GM21723 (cell line): ENCODE data around the gene CNTN4.

Experiments used
- ATAC-seq: cut with Tn5 transposase; IDR thresholded peaks from one replicate; pipeline ENCODE4 v1.9.1; 2021; ENCODE audit warnings: mild to moderate bottlenecking, moderate library complexity; ENCODE audit not compliant: unreplicated experiment

CNTN4 gene

DNA sequence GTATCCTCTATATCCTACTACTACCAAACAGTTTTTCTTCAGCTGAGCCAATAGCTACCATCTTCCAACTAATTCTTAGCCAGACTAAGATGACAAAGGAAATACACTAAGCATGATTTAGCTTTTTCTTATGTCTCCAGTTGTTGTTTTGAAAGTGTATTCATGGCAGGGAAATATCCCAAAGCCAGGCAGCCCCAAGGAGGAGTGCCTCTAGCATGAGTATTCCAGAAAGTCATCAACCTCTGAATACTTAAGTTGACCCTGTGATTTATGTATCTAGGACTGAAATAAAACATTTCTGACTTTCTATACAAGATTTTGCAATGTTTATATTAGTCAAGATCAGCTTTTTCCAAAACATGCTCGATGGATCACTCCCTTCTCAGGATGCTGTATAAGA, 562.4 kb downstream of the CNTN4 start:
- ATAC-seq: no peak

DNA sequence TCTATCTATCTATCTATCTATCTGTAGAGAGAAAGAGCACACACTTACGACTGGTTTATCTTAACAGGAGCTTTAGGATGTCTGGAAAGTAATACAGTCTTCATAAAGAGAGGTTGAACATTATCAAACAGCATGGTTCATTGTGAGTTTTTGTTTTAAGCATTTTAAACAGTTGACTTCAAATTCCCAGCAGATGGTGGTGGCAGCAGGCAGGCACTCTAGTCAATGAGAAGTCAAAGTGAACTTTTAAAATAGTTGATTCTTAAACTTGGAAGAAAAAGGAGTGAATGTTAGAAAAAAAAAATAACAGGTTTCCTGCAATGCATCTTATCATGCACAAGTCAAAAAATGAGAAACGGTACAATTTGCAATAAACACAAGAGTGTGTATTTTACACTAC, 578.8 kb downstream of the CNTN4 start:
- no peak for ATAC-seq

DNA sequence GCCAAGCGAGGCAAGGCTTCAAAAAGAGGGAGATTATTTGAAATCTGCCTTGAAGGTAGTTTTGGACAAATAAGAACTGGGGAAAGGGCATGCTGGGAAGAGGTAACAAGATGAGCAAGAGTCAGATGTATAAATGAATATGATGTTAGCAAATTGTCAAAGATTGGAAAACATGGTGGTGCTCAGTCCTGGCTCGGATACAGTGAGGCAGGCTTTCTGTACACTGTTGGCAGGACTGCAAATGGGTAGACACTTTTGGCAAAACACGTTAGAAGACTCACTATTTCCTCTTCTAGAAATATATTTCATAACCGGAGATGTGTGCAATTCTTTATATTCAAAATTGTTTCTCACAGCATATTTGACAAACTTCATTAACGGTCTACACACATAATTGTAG, 581.6 kb downstream of the CNTN4 start:
- ATAC-seq: no peak

DNA sequence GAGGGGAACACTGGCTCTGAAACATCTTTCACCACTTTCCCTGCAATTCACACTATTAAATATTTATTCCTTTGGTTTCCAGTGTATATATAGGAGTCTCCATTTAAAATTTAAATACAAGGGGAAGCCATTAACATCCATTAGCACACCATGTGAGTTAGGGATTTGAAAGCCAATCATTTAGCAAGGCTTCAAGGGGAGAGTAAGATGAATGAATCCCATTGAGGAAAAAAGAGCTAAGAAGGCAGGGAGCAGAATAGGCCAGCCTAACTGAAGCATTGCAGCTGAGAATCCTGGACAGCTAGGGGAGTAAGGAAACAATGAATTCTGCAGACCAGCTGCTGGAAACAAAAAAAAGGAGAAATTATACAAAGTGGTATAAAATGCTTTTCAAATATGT, 585.4 kb downstream of the CNTN4 start:
- ATAC-seq: no peak

DNA sequence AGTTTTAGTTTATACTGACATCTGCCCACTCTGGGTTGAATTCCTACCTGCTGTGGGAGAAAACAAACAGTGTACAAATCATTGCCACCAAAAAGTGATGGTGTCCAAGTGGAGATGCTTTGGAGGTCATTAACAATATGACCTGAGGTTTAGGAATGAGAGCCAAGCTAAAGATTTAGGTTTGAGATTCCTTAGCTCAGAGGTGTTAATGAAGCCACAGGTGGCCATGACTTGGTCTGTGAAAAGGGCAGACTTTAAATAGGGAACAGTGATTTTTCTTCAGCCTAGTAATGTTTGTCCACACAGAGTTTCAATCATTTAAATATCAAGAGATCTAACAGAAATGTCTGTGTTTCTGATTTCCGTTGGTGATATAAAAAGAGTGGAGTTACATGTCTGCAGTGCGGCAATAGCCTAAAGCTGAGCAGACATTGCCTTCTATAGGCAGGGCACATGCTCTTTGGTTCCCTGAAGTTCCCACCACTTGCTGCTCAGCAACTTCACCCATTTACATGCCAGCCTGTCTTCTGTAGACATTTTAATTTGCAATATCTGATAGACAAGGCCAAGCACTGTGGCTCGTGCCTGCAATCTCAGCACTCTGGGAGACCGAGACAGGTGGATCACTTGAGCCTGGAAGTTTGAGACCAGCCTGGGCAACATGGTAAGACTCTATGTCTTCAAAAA, 588.3 kb downstream of the CNTN4 start:
- ATAC-seq: no peak

DNA sequence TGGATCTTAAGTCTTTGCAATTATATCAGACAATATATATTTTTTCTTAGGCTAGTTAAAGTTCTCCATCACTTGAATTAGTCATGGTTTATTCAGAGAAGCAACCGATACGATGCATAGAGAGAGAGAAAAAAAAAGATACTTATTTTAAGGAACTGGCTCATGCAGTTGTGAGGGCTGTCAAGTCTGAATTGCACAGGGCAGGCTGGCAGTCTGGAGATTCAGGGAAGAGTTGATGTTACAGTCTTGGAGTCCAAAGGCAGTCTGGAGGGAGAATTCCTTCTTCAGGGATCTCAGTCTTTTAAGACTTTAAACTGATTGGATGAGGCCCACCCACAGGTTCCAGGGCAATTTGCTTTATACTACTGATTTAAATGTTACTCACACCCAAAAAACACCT, 598.9 kb downstream of the CNTN4 start:
- ATAC-seq: no peak

DNA sequence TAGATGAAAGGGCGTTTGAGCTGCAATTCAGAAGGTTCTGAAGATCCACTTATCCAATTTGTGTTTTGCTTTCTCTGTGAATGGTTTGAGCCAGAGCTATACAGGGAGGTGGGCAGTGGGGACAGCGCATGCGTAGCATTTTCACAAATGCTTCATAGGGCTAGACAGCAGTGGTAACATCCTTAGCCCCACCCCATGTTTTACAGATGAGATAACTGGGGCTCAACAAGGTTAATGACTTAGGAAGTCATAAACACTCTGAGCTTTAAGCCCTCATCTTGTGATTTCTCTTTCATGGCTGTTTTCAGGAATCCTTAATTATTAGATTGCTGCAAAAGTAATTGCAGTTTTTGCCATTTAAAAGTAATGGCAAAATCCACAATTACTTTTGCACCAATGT, 602.8 kb downstream of the CNTN4 start:
- ATAC-seq: no peak

DNA sequence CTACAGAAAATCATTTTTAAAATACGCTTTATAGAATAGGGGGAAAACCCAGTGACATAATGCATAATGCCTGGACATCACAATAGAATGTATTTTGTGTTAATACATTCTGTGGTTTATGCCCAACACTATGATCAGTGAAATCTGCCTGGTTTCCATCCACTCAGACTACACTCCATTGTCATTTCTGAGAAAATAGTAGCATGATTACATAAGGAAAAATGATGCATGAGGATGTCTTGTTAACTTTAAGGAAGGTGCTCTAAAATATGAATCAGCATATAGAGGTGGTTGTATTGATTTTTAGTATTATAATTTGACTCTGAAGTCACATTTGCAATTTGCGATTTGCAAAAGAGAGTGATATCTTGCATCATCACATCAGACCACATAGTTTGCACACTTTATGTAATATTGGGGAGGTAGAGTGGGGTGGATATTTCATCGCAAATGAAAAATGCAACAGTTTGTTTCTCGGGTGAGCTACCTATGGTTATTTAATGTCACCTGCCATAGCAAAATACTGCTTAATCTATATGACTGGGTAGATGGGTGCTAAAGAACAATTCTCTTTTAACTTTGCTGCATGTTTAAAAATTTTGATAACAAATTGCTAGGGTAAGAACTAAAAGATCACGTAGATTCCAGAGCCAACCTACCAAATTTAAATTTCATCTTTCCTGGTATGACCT, 607.6 kb downstream of the CNTN4 start:
- ATAC-seq: no peak

DNA sequence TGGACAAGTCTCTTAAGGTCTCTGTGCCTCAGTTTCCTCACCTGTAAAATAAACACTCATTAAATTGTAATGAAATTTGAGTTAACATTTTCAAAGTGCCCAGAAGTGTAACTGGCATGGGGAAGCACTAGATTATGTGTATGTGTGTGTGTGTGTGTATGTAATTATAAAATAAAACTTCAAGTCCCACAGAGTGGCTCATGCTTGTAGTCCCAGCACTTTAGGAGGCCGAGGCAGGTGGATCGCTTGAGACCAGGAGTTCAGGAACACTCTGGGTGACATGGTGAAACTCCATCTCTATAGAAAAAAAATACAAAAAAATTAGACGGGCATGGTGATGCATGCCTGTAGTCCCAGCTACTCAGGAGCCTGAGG, 608.2 kb downstream of the CNTN4 start:
- ATAC-seq: no peak

DNA sequence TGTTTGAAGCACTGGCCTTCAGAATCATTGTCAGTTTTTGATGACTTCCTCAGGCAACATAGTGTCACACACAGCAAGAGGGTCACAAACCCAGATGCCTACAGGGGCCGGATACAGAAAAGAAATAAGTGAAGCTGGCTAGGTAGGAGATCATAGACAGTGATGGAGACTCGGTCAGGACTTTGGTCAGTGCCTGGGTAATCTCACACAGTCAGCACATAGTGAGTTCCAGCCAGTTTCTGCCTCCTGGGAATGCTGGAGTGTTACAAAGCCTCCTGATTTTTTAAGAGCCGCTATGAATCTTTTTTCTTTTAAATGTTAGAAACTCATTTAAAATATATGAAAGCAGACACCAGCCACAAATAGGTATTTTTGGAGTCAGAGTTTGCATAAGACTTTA, 612.4 kb downstream of the CNTN4 start:
- no peak for ATAC-seq

DNA sequence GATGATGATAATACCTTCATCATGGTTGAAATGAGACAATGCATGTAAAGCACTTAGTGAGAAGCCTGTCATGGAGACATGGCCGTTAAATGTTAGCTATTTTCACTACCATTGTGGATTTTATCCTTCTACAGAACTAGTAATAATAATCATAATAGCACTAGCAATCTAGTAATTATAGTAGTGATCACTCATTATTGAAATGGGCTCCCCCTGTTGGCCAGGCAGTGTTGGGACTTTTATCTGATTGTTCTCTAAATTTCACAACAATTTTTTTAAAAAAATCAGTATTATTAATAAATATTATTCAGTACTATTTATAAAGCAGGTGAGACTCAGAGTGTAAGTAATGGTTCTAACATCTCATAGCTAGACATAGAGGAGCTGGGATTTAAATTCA, 615.3 kb downstream of the CNTN4 start:
- no peak for ATAC-seq

DNA sequence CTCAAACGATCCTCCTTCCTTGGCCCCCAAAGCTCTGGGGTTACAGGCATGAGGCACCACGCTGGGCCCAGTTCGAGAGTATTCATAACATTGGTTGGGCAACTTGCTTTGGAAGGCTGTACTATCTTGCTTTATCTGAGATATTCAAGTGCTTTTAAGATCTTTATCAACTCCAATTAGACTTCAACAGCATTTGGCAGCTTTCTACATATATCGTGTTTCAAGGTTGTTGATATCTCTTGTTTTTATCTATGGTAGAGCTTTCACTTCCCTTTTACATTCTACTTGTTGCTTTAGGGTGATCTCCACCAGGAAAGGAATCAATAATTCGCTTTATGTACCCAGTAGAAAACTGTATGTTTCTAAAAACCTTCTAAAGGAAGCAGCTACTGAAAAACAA, 616.2 kb downstream of the CNTN4 start:
- ATAC-seq: no peak

DNA sequence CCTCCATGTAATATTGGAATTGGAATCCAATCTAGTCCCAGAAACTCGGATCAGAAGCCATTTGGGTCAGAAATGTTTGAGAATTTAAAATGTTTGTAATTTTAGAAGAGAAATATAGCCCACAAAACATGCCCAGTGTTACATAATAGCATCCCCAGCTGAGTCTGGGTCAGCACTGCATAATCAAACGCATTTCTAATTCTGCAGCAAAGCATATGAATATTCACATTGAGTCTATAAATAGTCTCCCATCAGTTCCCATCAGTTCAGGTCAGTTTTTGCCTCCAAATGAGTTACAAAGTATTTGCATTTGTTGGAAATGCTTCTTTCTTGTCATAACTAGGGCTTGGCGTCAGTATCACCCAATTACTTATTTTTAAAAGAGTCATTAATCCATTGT, 628.4 kb downstream of the CNTN4 start:
- no peak for ATAC-seq

DNA sequence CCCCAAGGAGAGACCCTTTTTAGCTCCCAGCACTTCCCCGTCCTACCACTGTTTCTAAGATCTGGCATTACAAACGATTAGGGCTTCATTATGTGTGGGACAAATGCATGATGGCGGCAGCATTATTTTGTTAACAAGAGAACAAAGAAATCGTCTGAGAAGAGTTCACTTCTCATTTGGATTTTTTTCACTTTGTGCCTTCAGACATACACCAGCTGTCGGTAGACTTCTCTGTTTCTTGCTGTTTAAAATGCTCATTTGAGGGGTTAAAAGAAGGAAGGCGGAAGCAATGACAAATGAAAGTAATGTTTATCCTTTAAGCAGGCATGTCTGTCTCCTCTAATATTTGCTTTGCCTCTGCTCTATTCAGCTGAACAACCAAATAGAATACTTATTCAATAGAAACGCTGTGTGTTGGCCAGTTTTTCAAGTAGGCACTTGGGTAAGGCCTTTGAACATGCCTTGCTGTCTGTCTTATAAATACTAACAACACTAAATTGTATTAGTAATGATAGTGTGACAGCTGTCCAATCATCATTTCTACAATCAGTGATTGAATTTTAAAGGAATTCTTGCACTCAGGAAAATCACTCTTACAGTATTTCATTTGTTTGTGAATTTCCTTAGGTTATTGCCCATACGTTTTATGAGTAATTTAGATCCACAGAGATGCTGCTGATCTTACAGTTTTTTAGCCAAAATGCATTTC, 629.1 kb downstream of the CNTN4 start:
- ATAC-seq: no peak

DNA sequence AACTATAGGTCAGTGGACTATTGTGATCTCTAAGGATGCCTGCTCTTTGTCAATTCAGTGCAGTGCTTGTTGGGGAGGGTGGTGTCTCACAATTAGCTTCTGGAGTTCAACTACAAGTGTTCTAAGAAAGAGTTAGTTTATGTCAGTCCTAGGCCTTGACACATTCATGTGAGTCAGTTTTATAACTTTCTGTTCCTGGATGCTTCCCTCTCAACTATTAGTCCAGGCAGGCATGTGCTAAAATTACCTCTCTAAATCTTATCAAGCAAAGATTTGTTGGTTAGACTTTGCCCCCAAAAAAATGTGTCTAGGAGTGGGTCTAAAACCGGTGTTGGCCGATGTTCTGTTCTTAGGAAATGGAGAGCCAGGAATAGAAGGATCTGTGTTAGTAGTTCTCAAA, 633.2 kb downstream of the CNTN4 start:
- no peak for ATAC-seq

DNA sequence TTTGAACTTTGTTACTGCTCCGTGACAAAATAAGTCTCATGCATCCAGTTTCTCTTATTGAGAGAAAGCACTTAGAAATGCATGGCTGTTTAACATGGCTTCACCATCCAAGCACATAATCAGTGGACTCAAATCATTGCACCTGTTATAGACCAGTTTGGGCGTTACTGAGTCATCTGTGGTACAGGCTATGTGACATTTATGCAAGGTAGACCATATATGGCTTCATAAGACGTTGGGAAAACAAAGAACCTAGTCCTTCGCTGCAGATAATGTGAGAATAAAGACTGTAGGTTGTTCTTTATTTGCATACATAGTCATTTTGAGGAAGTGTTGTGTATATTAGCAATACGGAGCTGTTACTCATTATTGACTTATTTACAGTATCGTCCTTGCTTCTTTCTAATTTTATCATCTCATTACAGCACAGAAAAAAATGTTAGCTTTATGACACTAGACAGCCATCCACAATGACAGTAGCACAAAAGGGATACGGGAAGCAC, 636.8 kb downstream of the CNTN4 start:
- ATAC-seq: no peak

DNA sequence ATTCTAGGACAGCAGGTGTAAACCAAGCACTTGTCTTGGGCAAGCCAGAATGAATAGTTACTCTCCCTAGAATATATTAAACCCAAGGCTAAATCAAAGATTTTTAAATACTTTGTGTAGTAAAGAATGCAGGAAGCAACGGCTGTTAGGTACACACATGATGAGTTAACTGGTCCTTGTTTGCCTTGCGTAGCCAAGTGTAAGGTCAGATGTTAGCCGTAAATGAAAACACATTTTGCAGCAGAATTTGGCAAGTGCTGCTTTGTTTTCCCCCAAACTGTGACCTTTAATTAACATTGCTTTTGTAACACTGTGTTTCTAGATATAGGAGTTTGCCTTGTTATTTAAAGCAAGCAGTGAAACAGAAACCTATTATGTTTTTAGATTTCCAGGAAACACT, 642.9 kb downstream of the CNTN4 start:
- ATAC-seq: no peak

DNA sequence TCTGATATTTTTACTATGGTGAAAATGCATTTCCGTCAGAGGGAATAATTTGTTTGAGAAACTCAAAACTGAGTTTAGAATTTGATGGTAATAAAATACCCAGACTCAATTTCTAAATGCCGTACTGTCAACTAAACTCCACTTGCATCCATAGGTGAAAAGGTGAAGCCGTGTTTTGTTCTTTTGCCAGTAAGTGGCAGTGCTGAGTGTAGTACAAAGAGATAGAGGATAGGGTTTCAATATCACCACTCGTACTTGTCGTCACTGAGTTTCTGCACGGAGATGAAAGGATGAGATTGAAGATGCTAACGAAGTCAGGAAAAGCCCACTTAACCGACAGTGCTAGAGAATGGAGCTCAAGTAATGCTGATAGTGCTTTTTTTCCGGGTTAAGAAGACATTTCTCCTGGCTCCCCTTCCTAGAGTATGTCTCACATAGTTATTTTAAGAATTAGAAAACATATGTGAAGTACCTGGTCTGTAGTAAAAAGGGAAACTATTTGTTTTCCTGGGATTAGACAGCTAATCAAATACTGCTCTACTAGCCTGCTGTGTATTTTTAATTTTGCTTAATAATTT, 666.4 kb downstream of the CNTN4 start:
- ATAC-seq: no peak

DNA sequence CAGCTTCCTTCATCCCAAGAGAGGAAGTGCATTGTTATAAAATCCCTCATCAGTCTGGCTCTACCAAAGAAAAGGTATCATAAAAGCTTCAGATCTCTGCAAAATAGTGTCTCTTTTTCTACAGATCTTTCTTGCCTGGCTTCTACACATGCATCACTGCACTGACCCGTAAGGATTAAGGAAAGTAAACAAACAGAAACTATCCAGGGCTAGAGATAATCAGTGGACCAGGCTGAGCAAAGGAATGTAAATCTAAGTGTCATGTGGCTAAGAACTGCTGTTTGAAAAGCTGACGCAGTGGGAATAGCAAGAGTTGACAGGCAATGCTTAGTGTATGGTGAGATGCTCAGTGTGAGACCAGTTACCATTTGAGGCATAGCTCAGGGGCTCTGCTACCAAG, 671.8 kb downstream of the CNTN4 start:
- no peak for ATAC-seq

DNA sequence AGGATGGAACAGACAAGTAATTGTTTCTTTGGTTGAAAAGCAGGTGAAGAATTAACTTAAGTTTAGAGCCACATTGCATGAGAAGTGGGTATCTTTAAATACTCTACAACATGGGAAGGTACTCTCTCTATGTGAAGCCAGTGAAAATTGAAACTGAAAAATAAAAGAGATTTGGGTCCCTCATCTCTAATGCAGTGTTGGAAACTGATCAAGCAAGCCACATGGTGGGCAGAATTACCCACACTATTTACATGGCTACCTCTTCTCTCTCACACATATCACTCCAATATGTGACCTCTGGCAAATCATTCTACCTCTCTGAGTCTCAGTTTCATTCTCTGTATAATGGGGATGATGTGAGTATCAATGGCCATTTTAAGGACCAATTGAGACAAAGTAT, 672.5 kb downstream of the CNTN4 start:
- peak; percentile 57 for ATAC-seq

DNA sequence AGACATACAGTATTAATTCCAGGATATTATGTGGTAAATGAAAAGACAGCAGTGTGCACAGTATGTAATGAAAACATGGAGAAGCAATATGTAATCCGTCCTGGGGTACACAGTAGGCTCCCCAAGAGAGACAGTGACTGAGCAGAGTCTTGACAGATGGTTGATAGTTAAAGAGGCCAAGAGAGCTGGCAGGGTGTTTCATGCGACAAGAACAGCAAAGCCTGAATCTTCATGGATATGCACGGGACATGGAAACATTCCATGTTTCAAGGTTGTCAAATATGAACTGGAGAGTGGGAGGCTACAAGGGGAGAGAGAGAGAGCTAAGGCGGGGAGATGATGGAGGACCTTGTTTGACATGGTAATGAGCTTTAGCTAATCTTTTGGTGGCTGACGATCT, 673.1 kb downstream of the CNTN4 start:
- no peak for ATAC-seq

DNA sequence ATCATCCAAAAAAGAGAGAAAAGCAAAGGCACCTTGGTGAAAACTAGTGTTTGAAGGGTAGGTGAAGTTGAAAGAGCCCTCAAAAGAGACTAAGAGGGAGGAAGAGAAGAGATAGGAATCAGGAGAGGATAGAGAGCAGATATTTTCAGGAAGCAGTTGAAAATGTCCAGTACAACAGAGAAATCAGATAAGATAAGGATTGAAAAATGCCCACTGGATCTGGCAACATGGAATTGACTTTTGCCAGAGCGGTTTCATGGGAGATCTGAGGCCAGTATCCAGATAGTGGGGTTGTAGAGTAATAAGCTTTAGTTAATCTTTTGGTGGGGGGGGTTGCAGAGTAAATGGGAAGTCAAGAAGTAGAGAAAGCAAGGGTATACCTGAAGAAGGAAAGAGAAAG, 674.1 kb downstream of the CNTN4 start:
- ATAC-seq: no peak
